ENCODE measurements around the gene POLN.

GRCh38 chr4:2069161-2069971 lies 172.6 kb downstream of the POLN start:
- TF ChIP-seq CTCF (IDR thresholded peaks at IDR 0.05) (no peak), EP300 (IDR thresholded peaks at IDR 0.05) (no peak)

Measured in tibial nerve (tissue), 4 donors.